ENCODE data around the gene NR6A1.
A peak's percentile ranks its signal among the peaks of the same experiment; 100 is the strongest.
"Not testable (repeated sequence)": the region's sequence is repeated elsewhere in the genome, so short reads cannot be mapped to it uniquely, and the experiment has no call there.

The NR6A1 gene

DNA sequence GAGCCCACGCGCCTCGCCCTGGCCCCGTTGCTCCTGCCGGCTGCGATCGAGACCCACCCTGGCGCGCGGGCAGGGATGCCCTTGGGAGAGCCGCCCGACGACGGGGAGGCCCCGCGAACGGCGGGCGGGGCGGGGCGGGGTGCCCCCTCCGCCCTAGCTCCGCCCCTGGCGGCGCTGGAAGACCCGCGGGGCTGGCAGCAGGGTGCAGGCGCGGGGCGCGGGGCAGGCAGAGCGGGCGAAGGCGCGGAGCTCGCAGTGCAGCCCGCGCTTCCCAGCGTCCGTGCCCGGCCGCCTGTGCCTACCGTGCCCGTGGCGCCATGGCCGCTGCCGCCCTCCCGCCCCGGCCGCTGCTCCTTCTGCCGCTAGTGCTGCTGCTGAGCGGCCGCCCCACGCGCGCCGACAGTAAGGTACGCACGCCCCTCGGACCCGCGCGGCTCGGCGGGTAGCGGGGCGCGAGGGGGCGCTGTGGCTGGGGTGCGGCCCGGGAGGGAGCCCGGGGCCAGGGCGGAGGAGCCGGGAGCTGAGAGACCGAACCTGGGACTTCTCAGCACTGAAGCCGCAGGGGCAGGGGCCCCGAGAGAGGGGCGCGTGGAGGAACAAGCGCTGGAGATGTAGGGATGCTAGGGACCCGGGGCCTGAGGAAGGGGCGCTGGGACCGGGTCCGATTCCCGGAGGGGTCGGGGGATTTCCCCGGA is 6.0 kb upstream of the NR6A1 start, which contains the start of gene OLFML2A:
TSS of gene OLFML2A (plus strand) at position 180 of the 695 bp plus-strand sequence. CDS start at position 318, 138 bp downstream.
- no peak for DNase-seq (ENCODE audit: low read depth)

DNA sequence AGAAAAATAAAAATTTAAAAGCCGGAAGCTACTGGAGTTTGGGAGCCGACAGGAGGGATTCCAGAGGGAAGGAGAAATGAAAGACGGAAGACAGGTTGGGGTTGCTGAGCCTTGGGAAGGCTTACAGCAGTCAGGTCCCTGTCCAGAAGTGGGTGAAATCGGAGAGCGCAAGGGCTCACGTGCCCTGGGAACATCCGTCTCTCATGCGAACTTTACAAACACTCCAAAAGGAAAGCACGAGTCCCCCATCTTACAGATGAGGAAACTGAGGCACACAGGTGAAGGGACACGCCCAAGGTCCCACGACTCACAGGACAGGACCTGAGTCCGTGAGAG is 5.5 kb upstream of the NR6A1 start:
- DNase-seq (ENCODE audit: low read depth), result no peak

DNA sequence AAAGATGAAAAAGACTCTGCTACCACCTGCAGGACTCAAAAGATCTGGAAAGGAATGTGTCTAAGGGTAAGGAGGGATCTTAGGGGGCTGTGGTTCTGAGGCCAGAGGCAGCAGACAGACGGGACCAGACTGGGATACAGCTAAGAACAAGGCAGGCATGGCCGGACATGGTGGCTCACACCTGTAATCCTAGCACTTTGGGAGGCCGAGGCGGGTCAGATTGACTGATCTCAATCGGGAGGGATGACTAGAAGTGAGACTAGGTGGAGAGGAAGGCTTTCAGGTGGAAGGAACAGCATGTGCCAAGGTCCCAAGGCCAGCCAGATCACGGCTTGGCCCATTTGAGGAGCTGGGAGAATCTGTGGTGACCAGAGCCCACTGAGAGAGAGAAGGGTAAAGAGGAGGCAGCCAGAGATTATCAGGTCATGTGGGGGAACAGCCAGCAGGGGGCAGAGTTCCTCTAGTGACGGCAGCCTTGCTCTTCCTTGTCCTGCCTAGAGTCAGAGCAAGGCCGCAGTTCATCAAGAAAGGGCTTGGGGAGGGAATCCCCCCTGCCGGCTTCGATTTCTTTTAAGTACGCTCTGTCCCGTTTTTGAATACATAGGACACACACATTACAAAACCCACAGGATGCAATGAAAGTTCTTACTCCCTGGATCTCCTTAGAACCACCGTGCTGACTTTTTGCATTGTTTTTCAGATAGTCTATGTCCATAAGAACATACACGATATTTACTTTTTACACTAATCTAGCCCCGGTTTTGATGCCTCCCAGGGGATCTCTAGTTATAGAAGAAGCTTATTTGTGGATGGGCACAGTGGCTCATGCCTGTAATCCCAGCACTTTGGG is 3.2 kb upstream of the NR6A1 start:
- DNase-seq (ENCODE audit: low read depth), result peak; percentile 81

DNA sequence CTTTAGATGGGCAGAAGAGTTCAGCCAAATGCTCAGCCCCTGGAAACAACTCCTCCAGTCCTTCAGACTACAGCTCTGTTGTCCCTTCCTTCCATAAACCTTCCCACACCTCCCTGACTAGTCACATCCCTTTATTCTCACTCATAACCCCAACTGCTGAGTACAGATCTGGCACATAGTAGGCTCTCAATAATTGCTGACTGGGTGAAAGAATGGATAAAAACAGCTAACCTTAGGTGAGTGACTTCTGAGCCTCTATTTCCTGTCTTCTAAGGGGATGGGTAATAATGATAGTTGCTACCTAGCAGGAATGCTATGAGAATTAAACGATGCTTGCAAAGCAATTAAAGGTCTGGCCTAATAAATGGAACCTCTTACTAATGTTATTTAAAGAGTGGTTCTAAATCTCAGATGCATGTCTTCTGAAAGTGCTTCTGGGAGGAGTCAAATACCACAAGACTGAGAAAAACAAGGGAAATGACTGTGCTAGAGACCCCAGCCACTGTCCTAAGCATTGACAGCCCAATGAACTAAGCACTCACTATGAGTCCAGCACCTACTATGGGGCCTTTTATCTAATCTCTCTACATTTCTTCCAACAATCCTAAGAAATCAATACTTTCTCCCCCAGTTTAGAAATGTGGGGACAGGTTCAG is 2.5 kb upstream of the NR6A1 start:
- no peak for DNase-seq (ENCODE audit: low read depth)

DNA sequence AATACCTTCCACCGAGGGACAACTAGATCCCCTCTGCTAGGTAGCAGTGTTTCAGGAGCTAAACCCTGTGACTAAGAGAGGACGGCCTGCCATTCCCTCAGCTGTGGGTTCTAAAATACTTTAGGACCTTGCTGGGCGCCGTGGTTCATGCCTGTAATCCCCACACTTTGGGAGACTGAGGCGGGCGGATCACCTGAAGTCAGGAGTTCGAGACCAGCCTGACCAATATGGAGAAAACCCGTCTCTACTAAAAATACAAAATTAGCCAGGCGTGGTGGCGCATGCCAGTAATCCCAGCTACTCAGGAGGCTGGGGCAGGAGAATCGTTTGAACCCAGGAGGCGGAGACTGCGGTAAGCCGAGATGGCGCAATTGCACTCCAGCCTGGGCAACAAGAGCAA is 1.8 kb upstream of the NR6A1 start:
- DNase-seq (ENCODE audit: low read depth), result not testable (repeated sequence)

DNA sequence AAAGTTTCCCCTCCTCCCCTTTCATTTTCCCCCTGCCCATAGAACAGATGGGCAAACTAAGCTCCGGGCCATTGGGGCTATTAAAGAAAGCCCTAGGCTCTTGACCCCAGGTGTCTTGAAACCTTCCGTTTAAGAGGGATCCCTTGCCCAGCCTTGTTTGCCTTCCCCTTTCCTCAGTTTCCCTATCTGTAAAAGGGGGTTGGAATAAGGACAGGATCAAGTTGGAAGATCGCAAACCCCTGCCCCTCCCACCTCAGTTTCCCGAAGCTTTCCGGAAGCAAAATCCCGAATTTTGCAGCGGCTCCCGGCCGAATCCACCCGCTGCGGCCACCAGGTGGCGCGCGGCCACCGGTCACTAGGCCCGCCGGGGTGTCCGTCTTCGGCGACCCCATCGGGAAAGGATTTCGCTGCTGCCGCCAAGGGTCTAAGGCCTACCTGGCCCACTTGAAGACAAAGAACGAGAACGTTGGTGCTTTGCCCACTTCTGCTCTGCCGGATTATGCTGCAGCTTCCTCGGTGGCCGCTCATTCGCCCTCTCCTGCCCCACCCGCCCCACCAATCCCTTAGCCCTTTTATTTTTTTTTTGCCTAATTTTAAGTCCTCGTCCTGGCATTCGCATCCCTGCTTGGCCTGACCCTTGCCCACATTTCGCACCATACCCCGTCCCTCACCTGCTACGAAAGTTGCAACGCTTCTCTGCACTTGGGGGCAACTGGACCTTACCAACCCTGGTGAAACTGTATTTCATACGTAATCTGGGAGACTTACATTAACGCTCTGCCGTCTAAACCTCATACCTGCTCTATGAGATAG is 962 bp upstream of the NR6A1 start:
- DNase-seq (ENCODE audit: low read depth), result no peak

DNA sequence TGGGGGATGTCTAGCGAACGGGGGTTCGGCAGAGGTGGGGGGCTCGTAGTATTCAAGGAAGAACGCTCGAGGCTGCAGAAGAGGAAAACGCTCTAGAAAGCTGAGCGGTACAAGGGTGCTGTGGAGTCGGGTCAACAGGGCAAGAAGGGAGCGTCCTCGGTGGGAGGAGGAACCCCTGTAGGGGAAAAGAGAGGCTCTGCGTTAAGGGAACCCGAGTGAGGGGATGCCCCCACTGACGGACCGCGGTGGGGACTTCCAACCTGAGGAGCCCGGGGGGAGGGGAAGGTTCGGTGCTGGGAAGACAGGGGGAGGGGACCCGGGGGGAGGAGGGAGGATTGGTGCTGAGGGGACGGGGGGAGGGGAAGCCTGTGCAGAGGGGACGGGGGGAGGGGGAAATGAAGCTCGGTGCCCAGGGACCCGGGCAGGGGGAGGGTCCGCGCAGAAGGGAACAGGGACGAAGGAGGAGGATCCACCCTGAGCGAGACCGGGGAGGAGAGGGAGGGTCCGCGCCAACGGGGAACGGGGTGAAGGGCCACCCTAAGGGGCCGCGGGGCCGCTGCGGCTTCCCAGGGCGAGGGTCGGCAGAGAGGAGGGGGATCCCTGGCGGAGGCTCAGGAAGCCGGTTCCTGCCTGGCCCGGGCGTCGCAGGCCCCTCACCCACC is 621 bp downstream of the NR6A1 start:
- no peak for DNase-seq (ENCODE audit: low read depth)

DNA sequence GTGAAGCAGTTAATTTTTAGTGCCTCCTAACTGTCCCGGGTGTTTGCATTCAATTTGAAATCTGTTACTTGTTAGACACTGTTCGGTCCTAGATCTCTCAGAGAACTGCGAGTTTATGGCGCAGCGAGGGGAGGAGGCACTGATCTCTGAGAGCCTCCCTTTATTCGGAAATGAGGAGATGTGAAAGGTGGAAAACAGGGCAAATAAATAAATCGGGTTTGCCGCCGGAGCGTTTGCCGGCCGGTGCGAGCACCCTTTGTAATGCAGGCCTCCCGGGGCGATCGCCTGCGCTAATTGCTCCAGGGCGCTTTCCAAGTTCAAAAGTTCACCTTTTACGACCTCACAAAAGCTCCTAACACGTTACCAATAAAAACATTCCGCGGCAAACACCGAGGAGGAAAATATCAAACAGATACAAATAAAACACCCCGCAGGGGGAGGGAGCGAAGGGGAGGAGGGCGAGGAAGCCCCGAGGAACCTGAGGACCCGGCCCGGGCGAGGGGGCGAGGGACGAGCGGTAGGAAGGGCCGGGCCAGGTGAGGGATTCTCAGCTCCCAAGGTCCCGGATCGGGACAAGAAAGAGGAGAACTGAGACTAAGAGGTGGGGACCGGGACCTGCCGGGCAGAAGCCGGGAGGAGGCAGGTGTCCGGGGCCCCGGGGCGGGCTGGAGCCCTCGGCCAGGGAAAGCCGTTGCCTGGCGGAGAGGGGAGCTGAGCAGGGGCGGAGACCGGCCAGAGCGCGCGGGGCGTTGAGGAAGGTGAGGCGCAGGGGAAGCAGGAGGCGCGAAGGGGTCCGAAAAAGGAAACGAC is 1.4 kb downstream of the NR6A1 start:
- DNase-seq (ENCODE audit: low read depth), result no peak

DNA sequence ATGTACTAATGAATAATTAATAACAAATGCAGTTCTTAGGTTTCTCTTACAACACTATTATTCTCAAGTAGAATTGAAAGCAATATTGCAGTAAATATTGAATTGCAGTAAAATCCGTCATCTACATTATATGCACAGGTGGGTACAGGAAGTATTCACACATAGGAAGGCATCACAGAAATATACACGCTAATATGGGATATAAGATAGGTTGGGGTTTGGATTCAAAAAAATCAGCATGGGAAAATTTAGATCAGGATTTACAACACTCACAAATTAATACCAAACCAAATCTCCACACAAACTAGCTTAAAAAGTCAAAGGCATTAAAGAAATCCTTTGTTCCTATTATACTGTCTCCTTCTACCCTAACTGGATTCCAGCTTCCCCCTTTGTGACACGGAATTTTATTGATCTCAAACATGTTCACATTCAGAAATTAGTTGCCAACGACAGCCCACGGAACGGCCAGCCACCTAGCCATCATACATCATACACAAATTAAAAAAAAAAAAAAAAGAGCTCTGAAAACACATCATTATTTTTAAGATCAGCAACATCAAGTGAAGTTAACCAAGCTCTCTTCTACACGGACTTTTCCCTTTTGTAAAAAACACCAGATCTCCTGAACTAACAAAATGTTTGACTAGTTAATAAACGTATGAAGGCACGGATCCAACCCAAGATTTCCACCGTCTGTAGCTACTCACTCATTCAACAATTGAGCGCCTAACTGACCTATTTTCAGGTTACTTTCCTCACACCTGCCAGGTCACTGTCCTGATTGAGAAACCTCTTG is 2.2 kb downstream of the NR6A1 start:
- DNase-seq (ENCODE audit: low read depth), result no peak

DNA sequence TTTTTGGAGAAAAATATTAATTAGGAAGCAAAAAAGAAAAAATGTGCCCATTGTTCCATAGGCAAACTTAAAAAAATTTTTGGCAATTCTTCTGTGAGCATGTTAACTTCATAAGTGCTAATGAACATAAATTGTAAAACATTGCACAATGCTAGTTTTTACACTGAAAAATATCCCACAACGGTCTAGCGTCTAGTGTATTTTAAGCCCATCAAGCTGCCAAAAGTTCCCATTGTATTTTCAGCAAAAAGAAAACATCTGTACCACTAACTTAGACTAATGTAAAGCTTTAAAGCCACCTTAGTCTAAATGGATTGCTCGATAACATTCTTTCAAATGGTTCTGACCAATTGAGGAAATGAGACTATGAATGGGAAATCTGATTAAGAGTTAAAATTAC is 2.8 kb downstream of the NR6A1 start:
- DNase-seq (ENCODE audit: low read depth), result no peak

DNA sequence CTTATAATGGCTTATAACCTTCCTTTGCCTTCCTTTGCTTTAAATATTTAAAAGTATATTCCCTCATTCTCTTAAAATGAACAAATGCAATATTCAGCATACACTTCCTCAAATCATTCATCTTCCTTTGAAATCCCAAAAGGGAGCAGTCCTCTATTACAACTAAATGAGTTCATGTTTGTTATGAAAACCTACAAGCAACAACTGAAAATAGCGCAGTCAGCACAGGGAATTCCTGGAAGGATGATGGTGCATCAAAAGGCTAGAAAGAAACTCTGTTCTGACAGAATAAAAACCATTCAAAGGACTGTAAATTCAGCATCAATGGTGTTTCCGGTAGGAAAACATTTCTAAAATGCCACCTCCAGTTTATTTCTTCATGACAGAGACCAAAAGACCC is 3.3 kb downstream of the NR6A1 start:
- no peak for DNase-seq (ENCODE audit: low read depth)

DNA sequence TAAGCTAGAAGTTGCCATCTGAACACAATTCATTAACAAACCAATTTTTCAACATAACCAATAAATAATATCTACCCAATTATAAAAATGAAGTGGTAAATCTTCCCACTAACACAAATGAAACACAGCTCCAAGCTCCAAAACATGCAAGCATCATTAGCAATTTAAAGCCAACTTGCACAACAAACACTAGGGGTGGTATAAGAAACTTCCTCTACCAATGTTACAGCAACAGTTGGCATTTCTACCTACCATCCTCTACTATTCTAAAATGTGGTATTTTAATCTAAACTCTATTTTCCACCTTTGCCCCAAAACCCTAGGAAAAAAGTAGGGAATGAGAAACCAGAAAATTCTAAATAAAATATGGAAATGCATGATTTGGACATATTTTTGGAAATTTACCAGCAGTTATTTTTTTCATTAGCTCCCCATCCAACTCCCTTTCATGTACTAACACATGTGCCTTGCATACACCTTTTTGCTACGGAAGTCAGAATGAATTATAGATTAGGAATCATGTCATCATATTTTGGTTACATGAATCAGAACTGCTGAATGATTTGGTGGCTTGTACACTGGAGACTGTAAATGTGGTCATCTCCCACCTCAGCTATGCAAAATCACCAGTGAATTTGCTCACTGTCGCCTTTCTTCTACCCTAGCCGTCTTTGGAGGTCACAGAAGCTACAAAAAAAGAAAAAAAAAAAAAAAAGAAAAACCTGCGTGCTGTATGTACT is 4.1 kb downstream of the NR6A1 start:
- DNase-seq (ENCODE audit: low read depth), result no peak

DNA sequence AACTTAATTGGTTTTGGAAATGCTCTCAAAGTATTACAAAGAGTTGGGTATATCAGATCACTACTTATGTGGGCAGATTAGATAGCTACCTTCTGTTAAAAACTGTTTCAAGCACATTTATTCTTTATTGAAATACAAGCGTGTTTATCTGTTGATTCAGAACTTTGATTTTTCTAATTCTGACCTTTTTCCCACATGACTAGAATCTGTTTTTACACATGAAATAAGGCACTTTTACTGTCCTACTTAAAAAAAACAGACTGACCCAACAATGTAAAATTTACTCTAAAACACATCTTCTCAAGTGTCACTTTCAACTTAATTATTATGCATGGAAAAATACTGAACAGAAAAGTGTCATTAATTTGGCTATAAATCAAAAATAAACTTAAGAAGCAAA is 4.8 kb downstream of the NR6A1 start:
- DNase-seq (ENCODE audit: low read depth), result no peak

DNA sequence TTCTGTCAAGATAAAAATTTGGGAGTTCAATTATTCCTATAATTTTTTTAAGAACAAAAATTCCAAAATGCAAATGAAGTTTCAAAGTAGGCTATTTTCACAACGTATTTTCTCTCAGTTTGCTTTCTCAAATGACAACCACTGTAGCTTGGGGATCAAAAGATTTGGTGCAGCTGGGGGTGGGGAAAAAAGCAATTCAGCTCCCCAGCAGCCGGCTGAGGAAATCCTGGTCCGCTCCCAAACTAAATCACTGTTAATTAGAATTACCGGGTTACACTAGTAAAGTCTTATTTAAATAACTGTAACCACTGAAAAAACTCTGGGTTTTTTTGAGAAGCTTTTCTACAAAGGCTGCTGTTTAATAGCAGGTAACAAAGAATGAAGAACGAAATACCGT is 5.7 kb downstream of the NR6A1 start:
- DNase-seq (ENCODE audit: low read depth), result no peak

DNA sequence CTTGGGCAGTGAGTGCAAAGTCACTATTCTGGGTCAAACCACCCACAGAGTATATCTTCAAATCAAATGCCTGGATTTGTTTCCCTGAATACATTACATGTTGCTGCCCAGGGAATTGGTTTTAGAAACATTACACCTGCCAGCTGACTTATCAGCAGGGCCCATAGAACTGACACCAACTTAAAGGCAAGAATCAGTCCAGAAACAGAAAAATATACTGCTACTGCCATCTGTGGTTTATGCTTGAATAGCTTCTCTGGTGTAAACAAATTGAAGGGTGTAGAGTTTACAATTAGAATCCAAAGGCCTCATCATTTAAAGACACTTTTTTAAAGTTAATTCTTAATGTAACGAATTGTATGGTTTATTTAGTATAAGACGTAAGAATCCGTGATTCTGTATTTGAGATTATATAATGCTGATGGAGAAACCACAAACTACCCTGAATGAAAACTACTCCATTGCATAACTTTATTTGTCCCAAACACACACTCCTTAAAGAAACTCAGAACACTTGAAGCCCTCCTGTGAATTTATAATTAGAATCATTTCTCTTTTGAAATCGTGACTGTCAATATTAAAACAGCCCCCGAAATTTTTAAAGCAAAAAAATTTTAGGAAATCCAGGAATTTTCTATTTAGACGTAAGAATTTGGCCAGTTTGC is 6.2 kb downstream of the NR6A1 start:
- DNase-seq (ENCODE audit: low read depth), result no peak

DNA sequence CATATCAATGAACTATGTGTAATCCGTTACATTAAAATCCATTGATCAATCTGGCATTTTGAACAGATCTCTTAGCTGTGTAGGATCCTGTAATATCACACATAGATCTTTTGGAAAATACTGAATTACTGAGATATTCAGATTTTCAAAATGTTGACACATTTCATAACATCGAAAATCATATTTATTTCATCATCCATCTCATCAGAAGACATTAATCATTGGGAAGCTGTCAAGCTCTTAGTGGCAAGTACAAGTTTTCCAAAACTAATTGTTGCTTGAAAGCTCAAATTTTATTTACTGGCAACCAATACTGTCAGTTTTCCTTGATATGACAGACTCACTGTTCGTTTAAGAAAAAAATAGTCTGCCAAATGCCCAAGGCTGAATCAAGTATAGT is 8.5 kb downstream of the NR6A1 start:
- no peak for DNase-seq (ENCODE audit: low read depth)

DNA sequence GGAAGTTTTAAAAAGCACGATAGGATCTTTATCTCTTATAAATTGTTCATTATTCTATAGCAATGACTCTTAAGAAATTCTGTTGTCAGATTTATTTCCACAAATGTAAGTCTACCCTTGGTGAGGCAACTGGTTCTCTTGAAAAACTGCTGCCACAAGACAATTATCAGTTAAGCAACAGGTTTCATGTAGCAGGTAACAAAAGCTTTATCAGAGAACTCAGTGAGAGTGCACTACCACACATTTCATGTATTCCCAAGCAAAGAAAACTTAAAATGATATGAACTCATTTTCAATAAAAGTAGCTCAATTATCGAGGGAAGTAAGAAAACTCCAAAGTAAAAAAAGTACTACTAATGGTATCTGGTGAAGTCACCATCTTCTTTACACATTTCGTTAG is 9.4 kb downstream of the NR6A1 start:
- DNase-seq (ENCODE audit: low read depth), result no peak

DNA sequence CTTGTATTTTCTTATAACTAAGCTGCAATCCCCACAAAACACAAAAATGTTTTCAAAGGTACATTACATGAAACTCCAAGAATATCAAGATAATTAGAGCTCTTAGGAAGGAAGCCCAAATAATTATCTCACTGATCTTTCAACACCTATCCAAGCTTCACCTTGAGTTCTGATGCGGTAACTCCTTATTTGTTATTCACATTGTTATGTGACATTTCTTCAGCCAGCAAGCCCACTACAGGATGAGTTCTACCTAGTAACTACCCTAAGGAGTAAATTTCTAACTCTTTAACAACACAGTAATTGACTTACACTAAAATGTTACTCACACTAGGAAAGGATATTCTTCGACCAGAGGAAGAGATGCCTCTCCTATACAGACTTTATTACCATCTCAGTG is 9.9 kb downstream of the NR6A1 start:
- DNase-seq (ENCODE audit: low read depth), result no peak

DNA sequence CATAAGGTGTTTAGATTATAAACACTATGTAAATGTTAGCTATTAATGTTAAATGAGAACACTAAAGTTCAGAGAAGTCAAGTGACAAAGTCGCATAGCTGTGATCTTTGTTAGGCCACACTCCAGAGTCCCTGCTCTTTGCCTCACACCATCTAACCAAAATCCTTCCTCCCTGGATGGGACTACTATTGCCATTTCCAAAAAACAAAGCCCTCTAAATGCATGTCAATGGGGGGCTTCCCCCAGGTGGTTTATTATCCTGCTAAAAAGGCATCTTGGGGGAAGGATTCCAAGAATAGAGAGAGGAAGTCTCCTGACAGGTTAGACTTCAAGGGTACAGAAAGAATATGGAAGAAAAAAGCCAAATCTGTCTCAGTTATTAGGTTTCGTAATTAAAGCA is 10.4 kb downstream of the NR6A1 start:
- no peak for DNase-seq (ENCODE audit: low read depth)
